HG03108 (cell line): ENCODE results near the gene HDAC9.

Source experiments
- ATAC-seq: cut with Tn5 transposase; IDR thresholded peaks from one replicate; pipeline ENCODE4 v1.9.1; 2021; ENCODE audit warnings: moderate library complexity; ENCODE audit not compliant: unreplicated experiment

Gene HDAC9

GRCh38 chr7:18828260-18828993, 332.9 kb downstream of the HDAC9 start:
- ATAC-seq = no peak

GRCh38 chr7:18828994-18829857, 333.7 kb downstream of the HDAC9 start:
- no peak for ATAC-seq

- no peak for ATAC-seq
Measured at GRCh38 chr7:18829858-18830285, 334.3 kb downstream of the HDAC9 start.

GRCh38 chr7:18831419-18831818, 335.9 kb downstream of the HDAC9 start:
- no peak for ATAC-seq

- no peak for ATAC-seq
Measured at GRCh38 chr7:18831943-18832342, 336.4 kb downstream of the HDAC9 start.

- ATAC-seq = no peak
Measured at GRCh38 chr7:18834577-18834976, 339.0 kb downstream of the HDAC9 start.

GRCh38 chr7:18835001-18835690, 339.6 kb downstream of the HDAC9 start:
- ATAC-seq = no peak

GRCh38 chr7:18843979-18844378, 348.4 kb downstream of the HDAC9 start:
- ATAC-seq = no peak

- no peak for ATAC-seq
Measured at GRCh38 chr7:18844735-18845134, 349.2 kb downstream of the HDAC9 start.

GRCh38 chr7:18845700-18846099, 350.2 kb downstream of the HDAC9 start:
- ATAC-seq = no peak

GRCh38 chr7:18846765-18847215, 351.2 kb downstream of the HDAC9 start:
- no peak for ATAC-seq

- ATAC-seq = no peak
Measured at GRCh38 chr7:18849130-18849529, 353.6 kb downstream of the HDAC9 start.

GRCh38 chr7:18855796-18856195, 360.2 kb downstream of the HDAC9 start:
- no peak for ATAC-seq

- no peak for ATAC-seq
Measured at GRCh38 chr7:18858232-18858631, 362.7 kb downstream of the HDAC9 start.

- ATAC-seq = no peak
Measured at GRCh38 chr7:18859318-18859717, 363.8 kb downstream of the HDAC9 start.

GRCh38 chr7:18860221-18860620, 364.7 kb downstream of the HDAC9 start:
- ATAC-seq = no peak

- peak; percentile 78 for ATAC-seq
Measured at GRCh38 chr7:18861514-18862118, 366.1 kb downstream of the HDAC9 start.

- no peak for ATAC-seq
Measured at GRCh38 chr7:18864967-18865366, 369.4 kb downstream of the HDAC9 start.

- ATAC-seq = peak; percentile 79
Measured at GRCh38 chr7:18866359-18867036, 370.9 kb downstream of the HDAC9 start.

GRCh38 chr7:18872344-18872743, 376.8 kb downstream of the HDAC9 start:
- no peak for ATAC-seq
